ENCODE measurements around the gene MYCN. TPM values are rescaled to one million over a fixed set of nuclear protein-coding genes. Genes with fewer than 3 reads are reported as not detected.
"Not testable (repeated sequence)": the region's sequence is repeated elsewhere in the genome, so short reads cannot be mapped to it uniquely, and the experiment has no call there.

MYCN gene
- total RNA-seq, 1 donor from 2014 or later, result 68.3 TPM

GRCh38 chr2:15925819-15926218 is 14.5 kb upstream of the MYCN start:
- no peak for TF ChIP-seq CTCF (conservative IDR thresholded peaks at IDR 0.05)
- no peak overlapping the region for H3K27ac Mint-ChIP-seq
- H3K27me3 Mint-ChIP-seq, result peaks cover 8% of the 10 kb centered on the region
- no peak for DNase-seq (ENCODE audit: extremely low spot score, unreplicated experiment)
- peaks cover 2% of the 10 kb centered on the region for H3K9me3 Mint-ChIP-seq
- peaks cover 13% of the 10 kb centered on the region for H3K4me1 Mint-ChIP-seq (ENCODE audit: unreplicated experiment)
- peaks cover under 1% of the 10 kb centered on the region for H3K36me3 Mint-ChIP-seq
- H3K4me3 Mint-ChIP-seq, result no peak overlapping the region

GRCh38 chr2:15926252-15926651 is 14.1 kb upstream of the MYCN start:
- H3K4me3 Mint-ChIP-seq, result no peak overlapping the region
- peaks cover 6% of the 10 kb centered on the region for H3K9me3 Mint-ChIP-seq
- H3K27ac Mint-ChIP-seq, result no peak overlapping the region
- DNase-seq (ENCODE audit: extremely low spot score, unreplicated experiment), result no peak
- peaks cover 5% of the 10 kb centered on the region for H3K27me3 Mint-ChIP-seq
- peaks cover 4% of the 10 kb centered on the region for H3K36me3 Mint-ChIP-seq
- peaks cover 11% of the 10 kb centered on the region for H3K4me1 Mint-ChIP-seq (ENCODE audit: unreplicated experiment)
- no peak for TF ChIP-seq CTCF (conservative IDR thresholded peaks at IDR 0.05)

- no peak overlapping the region for H3K4me3 Mint-ChIP-seq
- peaks cover 5% of the 10 kb centered on the region for H3K27me3 Mint-ChIP-seq
- DNase-seq (ENCODE audit: extremely low spot score, unreplicated experiment), result no peak
- H3K4me1 Mint-ChIP-seq (ENCODE audit: unreplicated experiment), result peaks cover 11% of the 10 kb centered on the region
- H3K9me3 Mint-ChIP-seq, result peaks cover 6% of the 10 kb centered on the region
- peaks cover 4% of the 10 kb centered on the region for H3K36me3 Mint-ChIP-seq
- TF ChIP-seq CTCF (conservative IDR thresholded peaks at IDR 0.05), result no peak
- no peak overlapping the region for H3K27ac Mint-ChIP-seq
These were observed 12.7 kb upstream of the MYCN start for GRCh38 chr2:15927551-15928218.

GRCh38 chr2:15929008-15929407 is 11.3 kb upstream of the MYCN start:
- DNase-seq (ENCODE audit: extremely low spot score, unreplicated experiment); H3K9me3 Mint-ChIP-seq; H3K27me3 Mint-ChIP-seq; H3K4me3 Mint-ChIP-seq; H3K27ac Mint-ChIP-seq; H3K4me1 Mint-ChIP-seq (ENCODE audit: unreplicated experiment); H3K36me3 Mint-ChIP-seq: not testable (repeated sequence)

GRCh38 chr2:15929861-15930260 is 10.5 kb upstream of the MYCN start:
- peaks cover 4% of the 10 kb centered on the region for H3K36me3 Mint-ChIP-seq
- H3K27me3 Mint-ChIP-seq, result no peaks in the 10 kb centered on the region
- peaks cover 7% of the 10 kb centered on the region for H3K4me1 Mint-ChIP-seq (ENCODE audit: unreplicated experiment)
- H3K27ac Mint-ChIP-seq, result no peak overlapping the region
- no peak for TF ChIP-seq CTCF (conservative IDR thresholded peaks at IDR 0.05)
- no peak for DNase-seq (ENCODE audit: extremely low spot score, unreplicated experiment)
- H3K4me3 Mint-ChIP-seq, result no peak overlapping the region
- peaks cover 6% of the 10 kb centered on the region for H3K9me3 Mint-ChIP-seq

GRCh38 chr2:15930589-15931318 is 9.6 kb upstream of the MYCN start:
- H3K9me3 Mint-ChIP-seq, result peaks cover 6% of the 10 kb centered on the region
- TF ChIP-seq CTCF (conservative IDR thresholded peaks at IDR 0.05), result no peak
- no peak overlapping the region for H3K4me3 Mint-ChIP-seq
- no peaks in the 10 kb centered on the region for H3K27me3 Mint-ChIP-seq
- H3K36me3 Mint-ChIP-seq, result peaks cover 4% of the 10 kb centered on the region
- no peak overlapping the region for H3K27ac Mint-ChIP-seq
- no peak for DNase-seq (ENCODE audit: extremely low spot score, unreplicated experiment)
- peaks cover 4% of the 10 kb centered on the region for H3K4me1 Mint-ChIP-seq (ENCODE audit: unreplicated experiment)
